H1 (cell line): ENCODE measurements around the gene GLDC. TPM values are rescaled to one million over a fixed set of nuclear protein-coding genes. Genes with fewer than 3 reads are reported as not detected.

Experiments used
- CTCF ChIA-PET: fragments of 300-600 bp; sonication (Branson Sonifier 250); formaldehyde crosslinking; loops from one replicate; lab custom pipeline; 2021; ENCODE audit not compliant: partially characterized antibody; lab: Charles Lee
- POLR2A ChIA-PET: fragments of 300-600 bp; sonication (Branson Sonifier 250); formaldehyde crosslinking; loops from one replicate; lab custom pipeline; 2021; ENCODE audit warnings: inconsistent platforms; ENCODE audit not compliant: partially characterized antibody; lab: Charles Lee
- DNase-seq, 2 experiments: peaks; one replicate each; pipeline versions ENCODE4 v3.0.0 to v3.0.0-alpha.2; 2010 to 2022; ENCODE audit warnings: low spot score in 2 of 2, low read depth in 1 of 2, mixed read lengths in 1 of 2
- FAIRE-seq: peaks from 2 replicates; lab custom pipeline; 2011; peaks lifted over from hg19 to GRCh38; lab: Jason Lieb, UNC
- H2AFZ ChIP-seq: 2 replicates; pipeline ENCODE4 v1.8.1; 2012; ENCODE audit warnings: low read length, inconsistent platforms
- H2AK5ac ChIP-seq: 2 replicates; pipeline ENCODE4 v1.6.1; 2013; ENCODE audit warnings: low read depth, low read length
- H2BK120ac ChIP-seq: replicated peaks from 2 replicates; pipeline ENCODE3; 2013; ENCODE audit warnings: low read depth, low read length, inconsistent platforms
- H2BK12ac ChIP-seq: 2 replicates; pipeline ENCODE4 v1.6.1; 2013; ENCODE audit warnings: low read depth, low read length
- H2BK15ac ChIP-seq: 2 replicates; pipeline ENCODE4 v1.6.1; 2013; ENCODE audit warnings: low read length
- H2BK20ac ChIP-seq: 2 replicates; pipeline ENCODE4 v1.6.1; 2013; ENCODE audit warnings: low read length
- H2BK5ac ChIP-seq: 2 replicates; pipeline ENCODE4 v1.6.1; 2013; ENCODE audit warnings: low read depth, low read length
- H3K14ac ChIP-seq: 2 replicates; pipeline ENCODE4 v1.6.1; 2013; ENCODE audit warnings: inconsistent platforms; ENCODE audit not compliant: insufficient read length
- H3K18ac ChIP-seq: 2 replicates; pipeline ENCODE4 v1.6.1; 2013; ENCODE audit warnings: low read length; ENCODE audit errors: extremely low read depth
- H3K23ac ChIP-seq: 2 replicates; pipeline ENCODE4 v1.6.1; 2013; ENCODE audit warnings: inconsistent platforms; ENCODE audit not compliant: insufficient read length
- H3K23me2 ChIP-seq: 2 replicates; pipeline ENCODE4 v1.6.1; 2013; ENCODE audit warnings: low read depth, low read length
- H3K27ac ChIP-seq: 2 replicates; pipeline ENCODE4 v1.6.1; 2011; ENCODE audit warnings: low read depth, low read length, inconsistent platforms
- H3K27me3 ChIP-seq, 4 experiments: replicated peaks in 1 of 4; 1 replicate in 1 of 4; 2 replicates in 3 of 4; pipeline versions ENCODE4 v1.6.1 to v1.8.1; 2011 to 2013; ENCODE audit warnings: low read length in 3 of 4, mild to moderate bottlenecking in 3 of 4, inconsistent platforms in 2 of 4, mixed read lengths in 2 of 4, moderate library complexity in 1 of 4; ENCODE audit not compliant: control insufficient read depth in 3 of 4, insufficient read depth in 3 of 4; ENCODE audit errors: extremely low read depth in 1 of 4
- H3K36me3 ChIP-seq, 4 experiments: 2 replicates each; pipeline versions ENCODE4 v1.6.1 to v1.8.1; 2011 to 2013; ENCODE audit warnings: mild to moderate bottlenecking in 4 of 4, low read length in 3 of 4, moderate library complexity in 2 of 4, control low read depth in 1 of 4, inconsistent platforms in 1 of 4; ENCODE audit not compliant: insufficient read depth in 4 of 4, control insufficient read depth in 2 of 4
- H3K4ac ChIP-seq: replicated peaks from 2 replicates; pipeline ENCODE3; 2013; ENCODE audit warnings: low read length, low read depth, mixed read lengths, inconsistent platforms; ENCODE audit not compliant: insufficient read length
- H3K4me1 ChIP-seq, 4 experiments: replicated peaks in 1 of 4; 1 replicate in 1 of 4; 2 replicates in 3 of 4; pipeline versions ENCODE4 v1.6.1 to v1.8.1; 2011 to 2013; ENCODE audit warnings: low read length in 3 of 4, inconsistent platforms in 2 of 4, mixed read lengths in 1 of 4; ENCODE audit not compliant: insufficient read depth in 4 of 4, control insufficient read depth in 3 of 4
- H3K4me2 ChIP-seq, 2 experiments: 2 replicates each; pipeline versions ENCODE4 v1.6.1 to v1.8.1; 2011 to 2013; ENCODE audit warnings: low read depth in 2 of 2, low read length in 2 of 2, control low read depth in 1 of 2, inconsistent platforms in 1 of 2, mild to moderate bottlenecking in 1 of 2; ENCODE audit not compliant: insufficient read depth in 1 of 2
- H3K4me3 ChIP-seq, 4 experiments: fragments of 200-600, 300-600 bp in 1 of 4; sonication (generic), shearing (Covaris generic), sonication (Bioruptor Twin) in 1 of 4; 2 replicates each; pipeline versions ENCODE4 v1.5.1 to v1.8.1; 2011 to 2016; ENCODE audit warnings: low read length in 4 of 4, low read depth in 3 of 4, control low read depth in 2 of 4, inconsistent platforms in 2 of 4, mild to moderate bottlenecking in 2 of 4, mixed read lengths in 1 of 4, moderate library complexity in 1 of 4; ENCODE audit not compliant: insufficient read depth in 2 of 4; ENCODE audit errors: extremely low read depth in 1 of 4
- H3K56ac ChIP-seq: replicated peaks from 2 replicates; pipeline ENCODE3; 2013; ENCODE audit warnings: low read depth, mild to moderate bottlenecking, mixed read lengths, low read length, inconsistent platforms; ENCODE audit not compliant: insufficient read length
- H3K79me1 ChIP-seq: 2 replicates; pipeline ENCODE4 v1.6.1; 2013; ENCODE audit warnings: low read depth, low read length, control low read depth
- H3K79me2 ChIP-seq, 2 experiments: 2 replicates each; pipeline versions ENCODE4 v1.6.1 to v1.8.1; 2012 to 2013; ENCODE audit warnings: low read length in 2 of 2, mild to moderate bottlenecking in 2 of 2, inconsistent platforms in 1 of 2; ENCODE audit not compliant: insufficient read depth in 2 of 2, control insufficient read depth in 1 of 2
- H3K9ac ChIP-seq, 4 experiments: replicated peaks in 1 of 4; 1 replicate in 1 of 4; 2 replicates in 3 of 4; pipeline versions ENCODE4 v1.6.1 to v1.8.1; 2011 to 2013; ENCODE audit warnings: low read depth in 3 of 4, low read length in 3 of 4, control low read depth in 2 of 4, mild to moderate bottlenecking in 2 of 4, moderate library complexity in 2 of 4, inconsistent platforms in 1 of 4; ENCODE audit errors: extremely low read depth in 1 of 4
- H3K9me3 ChIP-seq, 2 experiments: 2 replicates each; pipeline versions ENCODE4 v1.6.1 to v1.8.1; 2012 to 2013; ENCODE audit warnings: mild to moderate bottlenecking in 2 of 2, moderate library complexity in 2 of 2, control low read depth in 1 of 2, inconsistent platforms in 1 of 2, low read depth in 1 of 2, low read length in 1 of 2, mixed read lengths in 1 of 2; ENCODE audit not compliant: insufficient read depth in 2 of 2
- H4K20me1 ChIP-seq, 2 experiments: replicated peaks in 1 of 2; 2 replicates each; pipeline versions ENCODE3 to v1.8.1; 2011 to 2013; ENCODE audit warnings: inconsistent platforms in 2 of 2, low read length in 2 of 2, mild to moderate bottlenecking in 1 of 2; ENCODE audit not compliant: insufficient read depth in 2 of 2, control insufficient read depth in 1 of 2
- H4K5ac ChIP-seq: 2 replicates; pipeline ENCODE4 v1.6.1; 2013; ENCODE audit warnings: low read length, low read depth, mixed read lengths, inconsistent platforms; ENCODE audit not compliant: insufficient read length
- H4K8ac ChIP-seq: 2 replicates; pipeline ENCODE4 v1.8.0; 2013; ENCODE audit warnings: mild to moderate bottlenecking, moderate library complexity, low read length, inconsistent platforms; ENCODE audit not compliant: insufficient read depth; ENCODE audit errors: extremely low read depth
- H4K91ac ChIP-seq: replicated peaks from 2 replicates; pipeline ENCODE3; 2013; ENCODE audit warnings: low read length, mixed read lengths, inconsistent platforms; ENCODE audit not compliant: insufficient read length
- ATF3 ChIP-seq: IDR thresholded peaks from 2 replicates; pipeline ENCODE4 v1.6.1; 2011; ENCODE audit warnings: low read depth, mild to moderate bottlenecking, low read length; ENCODE audit not compliant: insufficient read depth
- BACH1 ChIP-seq: IDR thresholded peaks from 2 replicates; pipeline ENCODE4 v1.6.1; 2012; ENCODE audit warnings: low read length, improper control_type of control experiment
- FOSL1 ChIP-seq: IDR thresholded peaks from 2 replicates; pipeline ENCODE4 v1.6.1; 2011; ENCODE audit warnings: mild to moderate bottlenecking, low read depth, low read length, moderate library complexity; ENCODE audit not compliant: insufficient read depth
- GTF2F1 ChIP-seq: IDR thresholded peaks from 2 replicates; pipeline ENCODE4 v1.6.1; 2012; ENCODE audit warnings: low read depth, low read length, improper control_type of control experiment, borderline replicate concordance
- PHF8 ChIP-seq: fragments of 200-600 bp; sonication (generic); conservative IDR thresholded peaks from 2 replicates; pipeline ENCODE4 v1.7.1; 2012; ENCODE audit warnings: low read depth, mild to moderate bottlenecking, inconsistent platforms, low read length, moderate library complexity
- RAD21 ChIP-seq, 2 experiments: IDR thresholded peaks in 1 of 2; conservative IDR thresholded peaks in 1 of 2; 2 replicates each; pipeline ENCODE4 v1.6.1; 2011; ENCODE audit warnings: low read depth in 2 of 2, low read length in 2 of 2, improper control_type of control experiment in 1 of 2, inconsistent platforms in 1 of 2, mild to moderate bottlenecking in 1 of 2, moderate library complexity in 1 of 2
- SRF ChIP-seq: IDR thresholded peaks from 2 replicates; pipeline ENCODE4 v1.6.1; 2011; ENCODE audit warnings: mild to moderate bottlenecking, low read depth, low read length, moderate library complexity
- ZNF274 ChIP-seq: IDR thresholded peaks from 2 replicates; pipeline ENCODE4 v1.7.0; 2012; ENCODE audit warnings: low read length, borderline replicate concordance; ENCODE audit errors: extremely low read depth
- WGBS, 2 experiments: shearing (Covaris generic) in 1 of 2; methylation state at CpG; one replicate each; pipeline versions ENCODE4 v1.1.6 to v1.1.7; 2013 to 2015; ENCODE audit warnings: low lambda C conversion rate in 2 of 2, mixed read lengths in 2 of 2, inconsistent platforms in 1 of 2, low coverage in 1 of 2, missing lambda C conversion rate in 1 of 2; ENCODE audit not compliant: insufficient replicate concordance in 2 of 2, insufficient coverage in 1 of 2, insufficient read length in 1 of 2; ENCODE audit errors: extremely low coverage in 1 of 2, missing lambda C conversion rate in 1 of 2; 5-methylcytosine and 5-hydroxymethylcytosine counted together
- polyA plus RNA-seq, 7 experiments: library from polyadenylated mRNA; depleted of rRNA in 3 of 7; stranded (reverse) in 5 of 7; unstranded in 2 of 7; fragments of >200 nt in 5 of 7; fragments of 200-250 nt in 2 of 7; gene quantifications; 1 replicate in 5 of 7; 2 replicates in 1 of 7; 4 replicates in 1 of 7; pipeline versions ENCODE4 v1.2.1 to v1.2.3, GENCODE V29; 2011 to 2013; ENCODE audit warnings: missing spikeins in 2 of 7, mixed read lengths in 2 of 7
- total RNA-seq: library from RNA; stranded (reverse); fragmentation: NEBNext Ultra II Directional; extraction: Animal tissue kit (Norgen Biotek cat#: 25700); gene quantifications from 2 replicates; pipeline ENCODE4 v1.2.1, GENCODE V29; 2021
- TF ChIP-seq, protein P1 (sequence below): IDR thresholded peaks from 2 replicates; pipeline ENCODE4 v1.6.1; 2012; ENCODE audit warnings: inconsistent platforms

Gene GLDC
- total and polyA plus RNA-seq, 2 of the 8 experiments (the other 6 are each of a cell fraction or from before 2014, with no cell fraction given): 48.8 to 101 TPM

GRCh38 chr9:6655036-6655435 is 9.5 kb upstream of the GLDC start:
- no peak overlapping the region for H4K8ac ChIP-seq
- H2AK5ac ChIP-seq: no peak overlapping the region
- H2BK120ac ChIP-seq: no peak overlapping the region
- no peak overlapping the region for H2BK15ac ChIP-seq
- no peak overlapping the region for H3K27ac ChIP-seq
- no peak overlapping the region for H3K18ac ChIP-seq
- H4K91ac ChIP-seq: no peak overlapping the region
- no peak for DNase-seq
- H3K36me3 ChIP-seq: peaks cover 0 to 2% (median 0%) of the 10 kb centered on the region in 4 experiments; a peak in 2 of 8 replicates
- H3K4me1 ChIP-seq: no peaks in the 10 kb centered on the region; a peak in 1 of 7 replicates
- no peak overlapping the region for H3K9ac ChIP-seq
- no peaks in the 10 kb centered on the region for H3K9me3 ChIP-seq
- FAIRE-seq: no peak
- H3K79me2 ChIP-seq: no peaks in the 10 kb centered on the region
- no peak overlapping the region for H4K5ac ChIP-seq
- no peak overlapping the region for H3K14ac ChIP-seq
- no peaks in the 10 kb centered on the region for H3K27me3 ChIP-seq
- H3K4me3 ChIP-seq: no peak overlapping the region
- H2BK20ac ChIP-seq: no peak overlapping the region
- no peak overlapping the region for H3K56ac ChIP-seq
- POLR2A ChIA-PET: interaction anchor here (0.7 to 2.2 kb wide), 5 partner anchors 8 to 169 kb away, joined by 3 to 7 read pairs (median 3); no protein-coding TSS in a partner anchor
- H3K79me1 ChIP-seq: no peaks in the 10 kb centered on the region; the same call in 1 of the 2 replicates
- no peak overlapping the region for H3K23ac ChIP-seq
- WGBS, 2 experiments: 97% methylated on average over 7 of the region's 7 CpGs; no CpG with 5 or more reads in 1 of the 2 experiments
- no peak overlapping the region for H2AFZ ChIP-seq
- H2BK5ac ChIP-seq: no peak overlapping the region
- CTCF ChIA-PET: interaction anchor here (0.6 to 1.1 kb wide), 3 partner anchors 12 to 1309 kb away, joined by 3 to 5 read pairs (median 5); no protein-coding TSS in a partner anchor
- no peak overlapping the region for H3K4me2 ChIP-seq
- no peaks in the 10 kb centered on the region for H3K23me2 ChIP-seq
- peaks cover 0 to 2% of the 10 kb centered on the region in 2 experiments for H4K20me1 ChIP-seq
- H3K4ac ChIP-seq: no peak overlapping the region
- no peak overlapping the region for H2BK12ac ChIP-seq
- TF ChIP-seq, protein P1, sequence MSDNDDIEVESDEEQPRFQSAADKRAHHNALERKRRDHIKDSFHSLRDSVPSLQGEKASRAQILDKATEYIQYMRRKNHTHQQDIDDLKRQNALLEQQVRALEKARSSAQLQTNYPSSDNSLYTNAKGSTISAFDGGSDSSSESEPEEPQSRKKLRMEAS: no peak
- TF ChIP-seq ATF3 (no peak), RAD21 (IDR thresholded peaks at IDR 0.05 in 1 of 2, conservative IDR thresholded peaks at IDR 0.05 in 1 of 2; ENCODE audit: low read depth in 2 of 2, low read length in 2 of 2) (no peak), PHF8 (no peak), GTF2F1 (no peak), ZNF274 (no peak), BACH1 (no peak), FOSL1 (no peak), SRF (no peak)
